Measurements from ENCODE around the gene MPP3.

- TF ChIP-seq EZH2 (IDR thresholded peaks at IDR 0.05) = no peak
- no peak for TF ChIP-seq CTCF (IDR thresholded peaks at IDR 0.05)
- no peak for TF ChIP-seq EZH2phosphoT487 (IDR thresholded peaks at IDR 0.05)
Observed at GRCh38 chr17:43810823-43811222, 22.1 kb downstream of the MPP3 start.

All from neural progenitor cell (in vitro differentiated cells).